KMS-11 (cell line): Measurements from ENCODE around the gene ENOX1.

Experiments used
- H2AFZ ChIP-seq: fragments of 200-600 bp; sonication (generic); 2 replicates; pipeline ENCODE4 v1.6.1; 2016; ENCODE audit warnings: antibody characterized with exemption, mixed run types, low read depth
- H3K27ac ChIP-seq: fragments of 200-600 bp; sonication (generic); 2 replicates; pipeline ENCODE4 v1.6.1; 2016; ENCODE audit warnings: mild to moderate bottlenecking, mixed run types
- H3K27me3 ChIP-seq: fragments of 200-600 bp; sonication (generic); 2 replicates; pipeline ENCODE4 v1.6.1; 2017; ENCODE audit warnings: mild to moderate bottlenecking, low read depth, mixed run types, moderate library complexity; ENCODE audit not compliant: insufficient read depth
- H3K36me3 ChIP-seq: fragments of 200-600 bp; sonication (generic); 2 replicates; pipeline ENCODE4 v1.6.1; 2017; ENCODE audit warnings: mild to moderate bottlenecking, mixed run types; ENCODE audit not compliant: insufficient read depth
- H3K4me1 ChIP-seq: fragments of 200-600 bp; sonication (generic); 2 replicates; pipeline ENCODE4 v1.6.1; 2016; ENCODE audit warnings: mild to moderate bottlenecking, low read depth, mixed run types; ENCODE audit not compliant: poor library complexity, severe bottlenecking
- H3K4me2 ChIP-seq: fragments of 200-600 bp; sonication (generic); 2 replicates; pipeline ENCODE4 v1.7.0; 2016; ENCODE audit warnings: mild to moderate bottlenecking, mixed run types
- H3K4me3 ChIP-seq: fragments of 200-600 bp; sonication (generic); IDR thresholded peaks from 2 replicates; pipeline ENCODE4 v1.6.1; 2017; ENCODE audit warnings: low read depth, low read length, mixed read lengths; ENCODE audit not compliant: insufficient read depth
- H3K79me2 ChIP-seq: fragments of 200-600 bp; sonication (generic); 2 replicates; pipeline ENCODE4 v1.6.1; 2016; ENCODE audit warnings: low read depth, mixed run types; ENCODE audit not compliant: insufficient read depth
- H3K9ac ChIP-seq: fragments of 200-600 bp; sonication (generic); 2 replicates; pipeline ENCODE4 v1.6.1; 2016; ENCODE audit warnings: mild to moderate bottlenecking, mixed run types
- H4K20me1 ChIP-seq: fragments of 200-600 bp; sonication (generic); 2 replicates; pipeline ENCODE4 v1.6.1; 2016; ENCODE audit warnings: mild to moderate bottlenecking, mixed run types; ENCODE audit not compliant: insufficient read depth
- CTCF ChIP-seq: fragments of 200-600 bp; sonication (generic); conservative IDR thresholded peaks from 2 replicates; pipeline ENCODE4 v1.6.1; 2017; ENCODE audit warnings: low read depth, mild to moderate bottlenecking, antibody characterized with exemption, low read length, moderate library complexity, mixed read lengths

Gene ENOX1

GRCh38 chr13:43800828-43801227 is 14.1 kb upstream of the ENOX1 start:
- H3K4me1 ChIP-seq, result peaks cover 6% of the 10 kb centered on the region
- H3K36me3 ChIP-seq, result no peaks in the 10 kb centered on the region
- no peak for TF ChIP-seq CTCF
- H3K27me3 ChIP-seq, result no peaks in the 10 kb centered on the region
- H3K27ac ChIP-seq, result no peak overlapping the region
- H3K79me2 ChIP-seq, result no peaks in the 10 kb centered on the region
- H3K9ac ChIP-seq, result no peak overlapping the region
- H3K4me3 ChIP-seq, result no peak overlapping the region
- H2AFZ ChIP-seq, result no peak overlapping the region
- no peaks in the 10 kb centered on the region for H4K20me1 ChIP-seq
- no peak overlapping the region for H3K4me2 ChIP-seq

- H3K27ac ChIP-seq, result no peak overlapping the region
- H3K4me3 ChIP-seq, result no peak overlapping the region
- TF ChIP-seq CTCF, result no peak
Observed at GRCh38 chr13:43799191-43799590, 12.4 kb upstream of the ENOX1 start.

DNA sequence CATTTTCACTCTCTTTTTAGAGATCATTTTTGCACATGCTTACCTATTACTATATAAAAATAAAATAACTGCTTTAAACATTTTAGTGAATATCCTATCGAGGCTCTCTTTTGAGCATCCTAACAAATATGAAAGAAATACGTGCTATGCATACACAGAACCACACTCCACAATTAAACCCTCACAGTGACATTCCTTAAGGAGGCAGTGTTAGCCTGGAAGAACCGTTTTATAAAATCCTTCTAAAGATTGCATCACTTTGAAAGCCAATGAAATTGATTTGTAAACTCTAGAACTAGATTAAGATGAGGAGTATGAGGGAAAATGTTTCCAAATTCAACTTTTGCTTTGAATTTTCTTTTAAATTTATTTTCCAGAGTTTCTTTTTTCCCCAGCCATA is 11.1 kb upstream of the ENOX1 start:
- H3K4me2 ChIP-seq, result no peak overlapping the region
- no peak for TF ChIP-seq CTCF

More at GRCh38 chr13:43799191-43799590, 12.4 kb upstream of the ENOX1 start:
- Histone ChIP-seq H3K4me1 (peaks cover 2% of the 10 kb centered on the region), H3K79me2 (no peaks in the 10 kb centered on the region), H3K27me3 (no peaks in the 10 kb centered on the region), H2AFZ (no peak overlapping the region), H3K4me2 (no peak overlapping the region), H4K20me1 (no peaks in the 10 kb centered on the region), H3K9ac (no peak overlapping the region), H3K36me3 (no peaks in the 10 kb centered on the region)

DNA sequence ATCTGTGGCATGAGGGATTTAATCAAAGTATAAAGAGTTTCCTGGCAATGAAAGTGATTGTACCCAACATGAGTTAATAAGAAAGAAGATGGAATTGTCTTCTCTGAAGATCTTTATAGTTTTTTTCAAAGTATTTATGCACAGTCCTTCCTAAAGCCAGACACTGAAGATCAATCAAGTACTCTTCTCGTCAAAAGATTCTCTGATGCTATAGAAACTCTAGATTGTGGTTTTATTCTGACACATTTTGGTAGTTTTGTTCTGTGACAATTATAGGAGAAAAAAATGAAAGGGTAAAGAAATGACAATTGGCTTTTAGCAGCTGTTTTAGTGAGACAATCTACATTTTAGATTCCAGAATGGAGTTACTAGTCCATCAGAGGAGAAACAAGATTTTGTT is 10.4 kb upstream of the ENOX1 start:
- Histone ChIP-seq H4K20me1 (no peaks in the 10 kb centered on the region), H3K4me2 (no peak overlapping the region), H2AFZ (no peak overlapping the region), H3K36me3 (no peaks in the 10 kb centered on the region), H3K27me3 (no peaks in the 10 kb centered on the region), H3K4me1 (no peaks in the 10 kb centered on the region), H3K9ac (no peak overlapping the region), H3K27ac (no peak overlapping the region), H3K4me3 (no peak overlapping the region), H3K79me2 (no peaks in the 10 kb centered on the region)
- TF ChIP-seq CTCF, result no peak

More for the DNA sequence above, 11.1 kb upstream of the ENOX1 start:
- H3K36me3 ChIP-seq, result no peaks in the 10 kb centered on the region
- no peaks in the 10 kb centered on the region for H4K20me1 ChIP-seq
- H3K9ac ChIP-seq, result no peak overlapping the region
- H3K4me3 ChIP-seq, result no peak overlapping the region
- H3K27me3 ChIP-seq, result no peaks in the 10 kb centered on the region
- no peaks in the 10 kb centered on the region for H3K79me2 ChIP-seq
- no peaks in the 10 kb centered on the region for H3K4me1 ChIP-seq
- no peak overlapping the region for H3K27ac ChIP-seq
- no peak overlapping the region for H2AFZ ChIP-seq
